Lung (tissue), 12 donors: ENCODE data around the gene TMEM259. TPM values are rescaled to one million over a fixed set of nuclear protein-coding genes. Genes with fewer than 3 reads are reported as not detected.

ENCODE experiments used
- ATAC-seq: fragments of 200-7000 bp; cut with Tn5 transposase; one replicate; pipeline ENCODE4 v1.9.1; 2020; ENCODE audit warnings: moderate number of reproducible peaks; ENCODE audit not compliant: insufficient read depth, low FRiP score
- DNase-seq, 3 donors: peaks; one replicate each; pipeline ENCODE4 v3.0.0-alpha.2; 2013 to 2017
- H3K27ac ChIP-seq, 2 donors: one replicate each; pipeline ENCODE4 v1.5.1; 2013; ENCODE audit warnings: mild to moderate bottlenecking in 2 of 2, moderate library complexity in 2 of 2, control low read depth in 1 of 2, inconsistent platforms in 1 of 2, low read depth in 1 of 2, low read length in 1 of 2
- H3K27me3 ChIP-seq, 3 donors: one replicate each; pipeline ENCODE4 v1.5.1; 2013; ENCODE audit warnings: low read length in 2 of 3; ENCODE audit not compliant: control insufficient read depth in 3 of 3, insufficient read depth in 3 of 3
- H3K36me3 ChIP-seq, 4 donors: one replicate each; pipeline ENCODE4 v1.5.1; 2013; ENCODE audit warnings: low read length in 4 of 4, mild to moderate bottlenecking in 1 of 4, moderate library complexity in 1 of 4; ENCODE audit not compliant: control insufficient read depth in 4 of 4, insufficient read depth in 4 of 4
- H3K4me1 ChIP-seq, 5 donors: one replicate each; pipeline ENCODE4 v1.5.1; 2013; ENCODE audit warnings: low read length in 5 of 5, mild to moderate bottlenecking in 2 of 5, moderate library complexity in 1 of 5; ENCODE audit not compliant: control insufficient read depth in 5 of 5, insufficient read depth in 5 of 5
- H3K4me3 ChIP-seq: one replicate; pipeline ENCODE4 v1.5.1; 2013; ENCODE audit warnings: mild to moderate bottlenecking, control low read depth, moderate library complexity
- H3K9ac ChIP-seq, 2 donors: one replicate each; pipeline ENCODE4 v1.5.1; 2013; ENCODE audit warnings: low read length in 2 of 2, control low read depth in 1 of 2; ENCODE audit not compliant: insufficient read depth in 1 of 2
- H3K9me3 ChIP-seq, 4 donors: one replicate each; pipeline ENCODE4 v1.5.1; 2013; ENCODE audit warnings: low read length in 3 of 4, mild to moderate bottlenecking in 1 of 4, moderate library complexity in 1 of 4; ENCODE audit not compliant: control insufficient read depth in 4 of 4, insufficient read depth in 3 of 4
- WGBS, 2 donors: extraction: QIAGEN DNeasy Blood & Tissue Kit; methylation state at CpG; one replicate each; pipeline ENCODE4 v1.1.7; 2013; 5-methylcytosine and 5-hydroxymethylcytosine counted together
- polyA plus RNA-seq, 2 donors: library from polyadenylated mRNA; stranded (reverse); fragments of 200-250 nt; gene quantifications; one replicate each; pipeline ENCODE4 v1.2.1, GENCODE V29; 2013
- total RNA-seq, 2 donors: library from RNA; depleted of rRNA in 1 of 2; stranded (reverse); fragments of >200 nt in 1 of 2; gene quantifications; one replicate each; pipeline ENCODE4 v1.2.1, GENCODE V29; 2014 to 2021
- TF ChIP-seq, protein P1 (sequence below): IDR thresholded peaks from 2 replicates; pipeline ENCODE4 v1.5.1; 2012; ENCODE audit warnings: mild to moderate bottlenecking; ENCODE audit errors: control extremely low read depth, extremely low read depth
- donor health status: control.
- donor health status: control.
- donor health status: Bipolar disorder and iron deficiency.
- donor health status: healthy.
- donor health status: DM: yes; HTN: yes; CAD: no.

The TMEM259 gene
- total and polyA plus RNA-seq, 4 donors, result 61.1 to 262 (median 195) TPM

- ATAC-seq (no peak), DNase-seq (no peak)
- Histone ChIP-seq H3K4me1 (peaks cover 0 to 9% (median 0%) of the 10 kb centered on the region in 5 donors), H3K27me3 (peaks cover 5 to 22% (median 15%) of the 10 kb centered on the region in 3 donors), H3K27ac (no peak overlapping the region), H3K9ac (no peak overlapping the region), H3K4me3 (no peak overlapping the region), H3K36me3 (peaks cover 0 to 3% (median 0%) of the 10 kb centered on the region in 4 donors), H3K9me3 (no peaks in the 10 kb centered on the region)
- TF ChIP-seq, protein P1, sequence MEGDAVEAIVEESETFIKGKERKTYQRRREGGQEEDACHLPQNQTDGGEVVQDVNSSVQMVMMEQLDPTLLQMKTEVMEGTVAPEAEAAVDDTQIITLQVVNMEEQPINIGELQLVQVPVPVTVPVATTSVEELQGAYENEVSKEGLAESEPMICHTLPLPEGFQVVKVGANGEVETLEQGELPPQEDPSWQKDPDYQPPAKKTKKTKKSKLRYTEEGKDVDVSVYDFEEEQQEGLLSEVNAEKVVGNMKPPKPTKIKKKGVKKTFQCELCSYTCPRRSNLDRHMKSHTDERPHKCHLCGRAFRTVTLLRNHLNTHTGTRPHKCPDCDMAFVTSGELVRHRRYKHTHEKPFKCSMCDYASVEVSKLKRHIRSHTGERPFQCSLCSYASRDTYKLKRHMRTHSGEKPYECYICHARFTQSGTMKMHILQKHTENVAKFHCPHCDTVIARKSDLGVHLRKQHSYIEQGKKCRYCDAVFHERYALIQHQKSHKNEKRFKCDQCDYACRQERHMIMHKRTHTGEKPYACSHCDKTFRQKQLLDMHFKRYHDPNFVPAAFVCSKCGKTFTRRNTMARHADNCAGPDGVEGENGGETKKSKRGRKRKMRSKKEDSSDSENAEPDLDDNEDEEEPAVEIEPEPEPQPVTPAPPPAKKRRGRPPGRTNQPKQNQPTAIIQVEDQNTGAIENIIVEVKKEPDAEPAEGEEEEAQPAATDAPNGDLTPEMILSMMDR, result no peak
- 84 to 86% methylated on average over 37 of the region's 37 CpGs for WGBS, 2 donors
These were observed 17.6 kb downstream of the TMEM259 start for GRCh38 chr19:1003283-1003682.

GRCh38 chr19:1002600-1002999 is 18.3 kb downstream of the TMEM259 start:
- no peak for DNase-seq
- Histone ChIP-seq H3K4me3 (no peak overlapping the region), H3K27me3 (peaks cover 5 to 29% (median 22%) of the 10 kb centered on the region in 3 donors), H3K9ac (no peak overlapping the region), H3K4me1 (peaks cover 0 to 8% (median 0%) of the 10 kb centered on the region in 5 donors), H3K27ac (no peak overlapping the region), H3K36me3 (peaks cover 0 to 3% (median 0%) of the 10 kb centered on the region in 4 donors), H3K9me3 (no peaks in the 10 kb centered on the region)
- ATAC-seq, result no peak
- TF ChIP-seq, protein P1, result no peak
- WGBS, 2 donors, result 72 to 85% methylated on average over 4 of the region's 4 CpGs

- Histone ChIP-seq H3K9ac (no peak overlapping the region), H3K36me3 (no peaks in the 10 kb centered on the region), H3K4me1 (peaks cover 0 to 9% (median 0%) of the 10 kb centered on the region in 5 donors), H3K27ac (no peak overlapping the region), H3K9me3 (no peaks in the 10 kb centered on the region), H3K27me3 (peaks cover 5 to 34% (median 31%) of the 10 kb centered on the region in 3 donors), H3K4me3 (no peak overlapping the region)
- TF ChIP-seq, protein P1, result peak; percentile 70
- peak; percentile 54 for ATAC-seq
- 9 to 12% methylated on average over 20 of the region's 20 CpGs for WGBS, 2 donors
- DNase-seq, result peak; percentile 26 to 62 (median 41)
These were observed 19.3 kb downstream of the TMEM259 start for GRCh38 chr19:1001538-1002166.
